Esophagus muscularis mucosa (tissue), 4 donors: ENCODE data around the gene ST8SIA4.

Experiments
- CTCF ChIP-seq, 3 experiments: fragments of 200-600 bp in 2 of 3; fragments of 450-650 bp in 1 of 3; sonication (generic) in 2 of 3; IDR thresholded peaks; one replicate each; pipeline ENCODE4 v1.5.1; 2017 to 2019; ENCODE audit warnings: antibody characterized with exemption in 3 of 3, mild to moderate bottlenecking in 2 of 3, moderate library complexity in 1 of 3
- EP300 ChIP-seq: sonication (generic); formaldehyde crosslinking; IDR thresholded peaks from one replicate; pipeline ENCODE4 v1.6.1; 2017; ENCODE audit warnings: antibody characterized with exemption
- POLR2A ChIP-seq: fragments of 450-650 bp; IDR thresholded peaks from one replicate; pipeline ENCODE4 v1.6.1; 2017; ENCODE audit warnings: antibody characterized with exemption, moderate library complexity, mild to moderate bottlenecking, low read depth

DNA sequence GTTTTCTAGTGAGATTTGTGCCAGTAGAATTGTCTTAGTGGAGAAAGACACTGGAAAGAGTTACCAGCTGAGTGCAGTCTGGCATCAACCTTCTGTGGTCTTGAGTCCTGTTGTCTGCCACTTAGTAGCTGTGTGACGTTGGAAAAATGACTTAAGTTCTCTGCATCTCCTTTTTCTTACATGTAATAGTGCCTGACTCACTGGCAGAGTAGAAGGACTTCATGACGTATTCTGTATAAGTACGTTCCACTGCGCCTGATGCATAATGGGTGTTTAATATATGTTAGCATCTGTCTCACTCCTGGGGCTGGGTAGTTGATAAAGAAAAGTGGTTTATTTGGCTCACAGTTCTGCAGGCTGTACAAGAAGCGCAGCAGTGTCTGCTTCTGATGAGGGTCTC is 144.8 kb downstream of the ST8SIA4 start:
- TF ChIP-seq CTCF (IDR thresholded peaks at IDR 0.05) (no peak), EP300 (no peak), POLR2A (no peak)
